CD4-positive, alpha-beta T cell treated with Interleukin-15 for 4 hours (primary cell): ENCODE data around the gene SHC4.
"Not testable (repeated sequence)": the region's sequence is repeated elsewhere in the genome, so short reads cannot be mapped to it uniquely, and the experiment has no call there.

ENCODE experiments used
- DNase-seq: peaks from one replicate; pipeline ENCODE4 v3.0.0-alpha.2; 2020; ENCODE audit warnings: low spot score

SHC4 gene, protein sequence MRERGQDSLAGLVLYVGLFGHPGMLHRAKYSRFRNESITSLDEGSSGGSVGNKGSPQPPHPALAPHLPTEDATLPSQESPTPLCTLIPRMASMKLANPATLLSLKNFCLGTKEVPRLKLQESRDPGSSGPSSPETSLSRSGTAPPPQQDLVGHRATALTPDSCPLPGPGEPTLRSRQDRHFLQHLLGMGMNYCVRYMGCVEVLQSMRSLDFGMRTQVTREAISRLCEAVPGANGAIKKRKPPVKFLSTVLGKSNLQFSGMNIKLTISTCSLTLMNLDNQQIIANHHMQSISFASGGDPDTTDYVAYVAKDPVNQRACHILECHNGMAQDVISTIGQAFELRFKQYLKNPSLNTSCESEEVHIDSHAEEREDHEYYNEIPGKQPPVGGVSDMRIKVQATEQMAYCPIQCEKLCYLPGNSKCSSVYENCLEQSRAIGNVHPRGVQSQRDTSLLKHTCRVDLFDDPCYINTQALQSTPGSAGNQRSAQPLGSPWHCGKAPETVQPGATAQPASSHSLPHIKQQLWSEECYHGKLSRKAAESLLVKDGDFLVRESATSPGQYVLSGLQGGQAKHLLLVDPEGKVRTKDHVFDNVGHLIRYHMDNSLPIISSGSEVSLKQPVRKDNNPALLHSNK

DNA sequence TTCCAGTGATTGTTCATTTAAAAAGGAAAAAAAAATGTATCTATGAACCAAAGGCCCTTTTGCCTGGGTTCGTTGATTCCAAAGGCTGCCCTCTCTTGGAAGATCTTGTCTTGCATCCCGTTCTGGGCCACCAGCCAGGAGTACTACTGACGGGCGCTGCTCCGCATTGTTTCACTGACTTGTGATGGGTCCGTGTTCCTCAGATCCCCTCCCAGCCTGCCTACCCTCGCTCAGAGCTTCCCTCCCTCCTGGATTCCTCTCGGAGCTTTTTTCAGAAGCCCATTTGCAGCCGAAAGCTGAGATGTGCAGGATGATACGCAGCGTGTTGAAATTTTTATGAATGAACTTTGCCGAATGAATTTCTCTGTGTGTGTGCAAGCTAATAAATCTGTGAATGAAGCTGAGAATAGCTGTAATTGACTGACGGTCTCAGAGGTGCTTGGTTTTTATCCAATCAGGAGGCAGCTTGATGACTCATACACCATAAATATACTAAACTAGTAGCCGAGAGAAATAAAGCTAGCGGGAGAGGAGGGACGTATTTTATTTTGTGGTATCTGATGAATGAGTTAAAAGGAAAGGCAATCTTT is at the start of gene SHC4:
TSS of gene SHC4 (minus strand) at position 396 of the 590 bp plus-strand sequence. CDS start 904 bp downstream, outside the sequence.
- DNase-seq, result peak; percentile 52

DNA sequence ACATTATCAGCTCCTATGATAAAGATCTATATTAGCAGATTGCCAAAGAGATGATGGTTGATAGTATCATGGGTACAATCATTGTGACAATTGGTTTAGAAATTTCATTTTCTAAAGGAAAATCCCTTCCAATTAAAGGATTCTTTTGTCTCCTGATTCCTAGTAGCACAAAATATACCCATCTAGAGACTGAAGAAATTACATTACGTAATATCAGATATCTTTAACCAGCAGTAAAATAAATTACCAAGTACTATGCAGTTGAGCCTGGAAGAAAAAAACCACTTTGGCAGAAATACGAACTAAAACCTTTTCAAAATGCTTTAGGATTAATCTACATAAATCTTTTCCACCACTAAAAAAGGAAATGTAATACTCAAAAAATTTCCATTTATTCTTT is 35.6 kb upstream of the SHC4 start:
- no peak for DNase-seq

DNA sequence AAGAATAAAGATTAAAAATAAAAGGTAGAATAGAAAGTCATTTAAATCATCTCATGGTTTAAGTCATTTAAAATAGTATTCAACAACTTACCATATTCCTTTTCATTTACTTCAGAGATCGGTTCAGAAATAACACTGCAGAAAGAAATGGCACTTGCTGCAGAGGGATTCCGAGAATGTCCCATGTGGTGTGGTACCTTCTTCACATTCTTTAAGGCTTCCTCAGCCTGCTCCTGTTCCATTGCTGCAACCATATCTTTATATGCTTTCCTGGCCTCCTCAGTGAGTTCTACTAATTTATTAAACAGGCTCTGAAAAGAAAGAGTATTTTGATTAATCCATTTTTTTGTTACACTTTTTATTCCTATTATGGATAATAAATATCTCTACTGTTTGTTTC is 32.6 kb upstream of the SHC4 start:
- DNase-seq, result no peak

DNA sequence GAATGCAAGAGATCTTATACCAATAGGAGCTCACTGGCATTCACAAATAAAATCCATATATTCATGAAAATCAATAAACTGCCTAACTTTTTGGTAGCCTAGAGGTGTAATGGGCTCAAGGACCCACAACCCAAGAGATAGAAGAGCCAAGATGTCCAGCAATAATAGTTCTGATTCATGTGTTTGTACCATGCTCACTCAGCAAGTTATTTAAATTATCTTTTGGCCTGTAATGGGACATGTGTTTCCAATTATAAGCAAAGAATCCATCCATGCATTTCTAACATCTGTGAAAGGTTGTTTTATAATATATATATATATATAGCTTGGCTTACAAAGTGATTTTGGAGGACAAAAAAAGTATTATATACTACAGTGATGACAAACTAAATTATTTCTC is 29.7 kb upstream of the SHC4 start:
- DNase-seq, result no peak

DNA sequence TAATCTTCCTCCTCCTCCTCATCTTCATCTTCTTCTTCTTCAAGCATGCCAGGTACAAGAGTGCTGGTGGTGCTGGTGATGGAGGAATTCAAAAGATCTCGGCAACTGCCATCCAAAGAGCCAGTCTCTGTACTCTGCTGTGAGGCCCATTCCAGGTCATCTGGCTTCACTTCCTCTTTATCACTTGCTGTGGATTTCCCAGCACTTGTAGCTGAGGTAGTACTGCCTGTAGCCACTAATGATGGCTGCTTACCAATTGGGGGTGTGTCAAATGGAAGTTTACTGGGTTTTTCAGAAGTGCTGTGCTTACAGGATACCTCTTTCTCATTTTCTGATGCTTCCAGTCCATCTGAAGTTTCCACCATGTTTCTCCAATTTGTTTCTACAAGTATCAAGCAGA is 28.8 kb upstream of the SHC4 start:
- DNase-seq, result no peak

DNA sequence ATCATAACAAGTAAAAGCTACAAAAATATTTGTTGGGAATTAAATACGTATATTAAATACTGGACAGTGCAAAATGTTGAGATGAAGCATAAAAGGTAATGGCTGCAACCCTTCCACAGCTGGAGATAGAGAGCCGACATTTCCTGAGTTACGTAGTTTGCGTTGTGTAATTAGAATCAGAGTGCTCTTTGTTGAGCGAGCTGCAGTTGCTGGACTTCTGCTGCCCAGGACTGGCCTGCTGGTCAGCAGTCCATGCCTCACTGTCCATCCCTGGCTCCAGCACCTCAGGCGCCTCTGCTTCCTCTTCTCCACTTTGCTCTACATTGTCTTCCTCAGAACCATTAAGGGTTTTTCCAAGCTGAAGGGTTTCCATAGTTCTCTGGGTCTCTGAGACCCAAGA is 28.4 kb upstream of the SHC4 start:
- no peak for DNase-seq

DNA sequence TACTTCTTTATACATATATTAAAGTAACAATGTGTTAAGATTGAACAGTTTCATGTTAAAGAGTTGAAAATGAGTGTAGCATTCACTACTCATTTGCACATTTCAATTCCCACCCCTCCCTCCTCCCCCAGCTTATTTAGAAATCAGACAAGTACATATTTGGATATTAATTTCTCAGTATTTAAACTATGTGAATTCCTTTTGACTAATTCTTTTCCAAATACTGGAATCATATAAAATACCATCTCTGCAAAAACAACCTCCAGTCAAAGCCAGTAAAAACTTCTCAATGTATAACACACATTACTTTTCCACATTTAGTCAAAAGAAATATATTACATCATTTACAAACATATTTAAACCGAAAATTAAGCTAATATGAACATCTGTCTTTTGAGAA is 25.5 kb upstream of the SHC4 start:
- no peak for DNase-seq

DNA sequence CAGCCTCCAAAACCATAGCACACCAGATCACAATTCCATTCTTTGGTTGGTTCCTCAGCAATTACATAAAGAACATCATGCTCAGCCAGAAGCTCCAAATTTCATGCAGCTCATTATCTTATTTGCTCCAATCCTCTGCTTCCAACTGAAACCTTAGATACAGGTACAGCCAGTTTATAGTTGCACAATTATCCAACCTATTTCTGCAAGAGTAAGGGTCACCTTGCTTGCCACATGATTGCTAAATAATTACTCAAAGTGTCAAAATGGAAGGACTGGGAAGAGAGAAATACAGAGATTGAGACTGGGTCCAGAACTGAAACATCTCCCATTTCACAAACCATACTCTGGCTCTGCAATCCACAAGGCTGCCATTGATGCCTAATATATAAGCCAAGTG is 23.4 kb upstream of the SHC4 start:
- no peak for DNase-seq

DNA sequence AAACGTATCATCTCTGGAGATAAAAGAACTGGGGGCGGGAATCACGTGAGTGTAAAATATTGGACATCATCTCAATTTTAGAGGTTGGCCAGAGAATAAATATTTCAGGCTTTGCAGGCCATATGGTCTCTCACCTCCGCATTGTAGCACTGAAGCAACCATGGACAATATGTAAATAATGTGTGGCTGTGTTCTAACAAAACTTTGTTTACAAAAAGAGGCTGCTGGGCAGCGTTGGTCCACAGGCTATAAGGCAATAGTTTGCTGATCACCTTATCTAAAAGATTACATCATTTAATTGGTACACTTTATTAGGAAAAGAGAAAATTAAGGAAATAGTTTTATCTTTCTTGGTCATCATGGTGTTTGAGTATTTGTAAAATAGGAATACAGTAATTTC is 22.5 kb upstream of the SHC4 start:
- no peak for DNase-seq

DNA sequence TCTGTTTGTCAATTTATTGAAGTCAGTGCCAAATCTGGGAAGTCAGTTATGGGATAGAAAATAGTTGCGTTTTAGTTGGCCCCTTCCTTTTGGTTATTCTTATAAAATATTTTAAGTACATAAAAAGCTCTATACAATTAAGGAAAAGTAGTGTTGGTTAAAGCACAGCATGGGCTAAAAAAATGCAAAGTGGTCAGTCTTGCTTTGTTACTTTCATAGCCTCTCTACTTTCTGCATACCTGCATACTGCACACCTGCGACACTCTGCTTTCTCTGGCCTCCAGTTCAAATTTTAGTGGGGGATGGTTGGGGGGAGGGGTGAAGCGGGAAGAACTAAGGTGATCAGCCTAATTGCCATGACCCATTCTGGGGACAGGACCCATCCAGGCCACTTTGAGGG is 21.8 kb upstream of the SHC4 start:
- DNase-seq, result no peak

DNA sequence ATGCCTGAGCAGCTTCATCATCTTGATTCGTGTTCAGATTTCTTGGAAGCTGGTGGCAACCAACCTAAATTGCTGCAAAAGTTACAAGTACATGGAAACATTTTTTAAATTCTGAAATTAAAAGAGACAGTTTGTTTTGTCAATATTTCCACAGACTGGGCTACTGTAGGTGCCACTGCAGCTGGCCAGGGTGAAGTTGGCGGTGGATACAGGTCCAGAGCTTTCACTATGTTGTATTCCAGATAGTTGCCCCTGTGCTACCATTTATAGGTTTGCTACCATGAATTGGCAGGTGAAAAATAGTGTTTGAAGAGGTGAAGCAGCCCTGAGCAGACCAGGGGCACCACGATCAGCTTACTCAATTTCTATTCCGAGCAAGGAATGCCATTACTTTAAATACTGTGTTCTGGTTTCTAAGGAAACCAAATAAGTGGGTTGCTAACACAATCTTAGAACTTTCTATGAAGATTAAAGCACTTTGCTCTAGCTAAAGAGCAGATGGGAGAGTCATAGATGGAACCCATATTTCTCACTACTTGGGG is 21.2 kb upstream of the SHC4 start:
- DNase-seq, result no peak

DNA sequence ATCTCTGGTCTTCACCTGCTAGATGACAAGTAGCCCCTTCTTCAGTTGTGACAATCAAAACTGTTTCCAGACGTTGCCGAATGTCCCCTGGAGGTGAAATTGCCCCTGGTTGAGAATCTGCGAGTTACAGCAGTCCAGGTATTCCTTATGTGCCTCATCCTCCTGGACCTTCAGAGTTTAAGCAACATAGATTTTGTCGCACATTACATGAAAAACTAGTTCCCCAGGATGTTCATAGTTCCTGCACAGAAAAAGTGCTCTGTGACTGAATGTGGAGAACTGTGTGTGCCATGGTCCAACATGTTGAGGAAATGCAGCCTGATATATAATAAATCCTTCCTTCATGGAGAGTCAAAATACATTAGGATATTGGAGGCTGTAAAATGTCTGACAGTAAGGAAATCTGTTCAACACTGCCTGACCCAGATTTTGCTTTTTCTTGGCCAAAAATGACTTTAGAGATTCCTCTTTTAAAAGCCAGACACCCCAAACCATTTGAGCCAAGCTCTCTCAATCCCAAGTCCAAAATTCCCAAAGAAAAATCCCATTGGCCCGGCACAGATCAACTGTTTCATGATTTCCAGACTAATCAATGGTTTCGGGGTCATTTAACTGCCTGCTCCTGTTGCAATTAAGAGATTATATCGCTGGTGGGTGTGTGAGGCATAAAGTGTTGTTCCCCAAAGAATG is 20.4 kb upstream of the SHC4 start:
- DNase-seq, result no peak

DNA sequence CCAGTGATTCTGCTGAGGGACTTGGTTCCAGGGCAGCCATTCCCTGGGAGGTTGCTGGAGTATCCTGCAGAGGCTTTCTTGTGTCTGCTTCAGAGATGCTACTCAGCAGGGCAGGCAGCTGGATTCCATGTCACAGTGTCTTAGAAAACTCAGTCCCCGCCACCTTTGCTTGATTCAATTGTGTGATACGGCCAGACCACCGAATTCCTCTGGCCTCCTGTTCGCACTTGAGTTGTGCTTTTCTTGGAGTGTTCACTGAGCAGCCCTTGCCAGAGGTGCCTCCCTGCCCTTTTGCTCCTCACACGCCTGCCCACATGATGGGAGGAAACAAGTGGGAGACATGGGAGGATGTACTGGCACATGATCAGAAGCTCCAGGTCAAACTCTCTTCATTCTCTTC is 19.6 kb upstream of the SHC4 start:
- no peak for DNase-seq

DNA sequence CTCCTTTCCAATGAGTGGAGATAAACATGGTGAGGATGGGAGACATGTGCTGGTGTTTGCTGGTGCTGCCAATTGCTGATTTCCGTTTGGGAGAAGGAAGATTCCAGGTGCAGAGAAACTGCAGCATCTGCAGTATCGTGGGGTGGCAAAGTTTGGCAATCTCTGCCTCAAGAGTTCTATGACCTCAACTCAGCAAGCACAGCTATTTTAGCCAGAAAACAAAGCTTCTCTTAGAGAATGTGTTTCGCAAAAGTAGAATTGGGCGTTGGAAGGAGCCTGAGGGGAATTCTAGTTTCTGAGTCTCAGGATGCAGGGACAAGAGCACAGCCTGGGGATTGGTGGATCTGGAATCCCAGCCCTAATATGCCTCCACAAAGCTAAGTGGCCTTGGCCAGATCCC is 18.2 kb upstream of the SHC4 start:
- no peak for DNase-seq

DNA sequence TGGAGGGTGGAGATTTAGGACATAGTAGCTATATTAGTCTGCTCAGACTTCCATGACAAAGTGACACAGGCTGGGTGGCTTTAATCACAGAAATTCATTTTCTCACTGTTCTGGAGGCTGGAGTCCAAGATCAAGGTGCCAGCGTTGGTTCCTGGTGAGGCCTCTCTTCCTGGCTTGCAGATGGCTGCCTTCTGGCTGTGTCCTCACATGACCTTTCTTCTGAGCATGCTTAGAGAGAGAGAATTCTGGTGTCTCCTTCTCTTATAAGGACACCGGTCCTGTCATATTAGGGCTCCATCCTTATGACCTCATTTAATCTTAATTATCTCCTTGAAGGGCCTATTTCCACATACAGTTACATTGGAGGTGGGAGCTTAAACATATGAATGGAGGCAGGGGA is 14.9 kb upstream of the SHC4 start:
- no peak for DNase-seq

DNA sequence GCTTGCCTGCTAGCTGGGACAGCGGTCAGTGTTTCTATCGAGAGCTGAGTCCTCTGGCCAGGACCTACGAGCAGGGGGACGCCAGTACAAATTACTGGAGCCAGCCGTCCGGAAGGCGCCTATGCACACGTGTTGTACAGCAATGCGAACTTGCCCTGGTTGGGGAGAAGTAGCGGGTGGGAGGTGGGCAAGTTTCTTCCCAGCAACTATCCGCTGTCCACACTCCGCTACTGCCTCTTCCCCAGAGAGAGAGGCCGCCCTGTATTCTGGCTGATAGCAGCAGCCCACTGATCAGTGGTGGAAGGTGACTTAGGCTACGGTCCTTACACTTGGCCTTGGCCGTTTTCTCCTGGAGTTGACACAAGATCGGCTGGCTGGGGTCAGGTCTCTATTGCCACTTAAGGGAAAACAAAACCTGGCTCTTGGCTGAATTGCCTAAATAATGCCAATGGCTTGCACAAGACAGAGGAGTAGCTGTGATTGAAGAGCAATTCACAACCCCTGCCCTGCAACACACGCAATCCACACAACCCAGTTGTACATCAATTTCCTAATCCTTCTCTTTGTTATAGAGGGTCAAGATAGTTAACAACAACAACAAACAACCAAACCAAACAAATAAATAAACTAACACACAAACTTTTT is 12.8 kb upstream of the SHC4 start:
- DNase-seq, result no peak

DNA sequence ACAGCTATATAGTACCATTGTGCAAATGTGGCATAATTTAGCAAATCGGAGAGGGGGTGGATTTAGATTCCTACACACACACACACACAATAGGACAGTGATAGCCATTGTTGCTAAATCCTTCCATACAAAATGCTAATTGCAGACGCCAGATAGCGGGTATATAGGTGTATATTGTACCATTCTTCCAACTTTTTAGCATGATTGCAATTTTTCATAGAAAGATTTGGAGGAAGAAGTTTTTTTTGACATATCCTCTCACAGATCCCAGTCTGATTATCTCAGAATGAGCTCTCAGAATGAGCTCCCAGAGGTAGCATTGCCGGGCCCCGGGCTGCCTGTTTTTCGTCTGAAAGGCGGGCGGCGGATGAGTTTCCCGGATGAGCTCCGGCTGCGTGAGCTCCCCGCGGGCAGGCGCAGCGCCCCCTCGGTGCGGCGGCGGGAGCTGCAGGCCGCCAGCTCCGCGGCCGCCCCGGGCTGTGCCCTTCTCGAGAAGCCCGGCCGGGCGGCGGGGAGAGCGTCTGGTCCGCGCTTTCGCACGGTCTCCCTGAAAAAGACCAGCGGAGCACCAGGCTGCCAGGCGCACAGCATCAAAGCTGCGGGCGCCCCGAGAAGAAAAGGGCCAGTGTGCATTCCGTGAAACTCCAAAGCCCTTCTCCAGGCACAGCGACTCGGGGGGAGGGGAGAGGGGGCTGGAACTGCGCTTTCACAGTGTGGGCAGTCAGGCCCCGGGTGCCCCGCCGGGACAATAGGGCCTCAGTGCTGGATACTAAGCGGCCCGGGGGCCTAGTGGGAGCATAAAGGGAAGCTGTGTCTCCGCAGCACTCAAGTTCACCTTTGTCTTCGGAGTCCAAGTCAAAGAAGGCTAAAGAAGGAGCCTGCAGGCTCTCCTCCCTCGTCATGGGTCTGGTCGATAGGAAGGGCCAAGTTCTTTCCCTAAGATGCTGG is 12.0 kb upstream of the SHC4 start:
- peak; percentile 64 for DNase-seq

DNA sequence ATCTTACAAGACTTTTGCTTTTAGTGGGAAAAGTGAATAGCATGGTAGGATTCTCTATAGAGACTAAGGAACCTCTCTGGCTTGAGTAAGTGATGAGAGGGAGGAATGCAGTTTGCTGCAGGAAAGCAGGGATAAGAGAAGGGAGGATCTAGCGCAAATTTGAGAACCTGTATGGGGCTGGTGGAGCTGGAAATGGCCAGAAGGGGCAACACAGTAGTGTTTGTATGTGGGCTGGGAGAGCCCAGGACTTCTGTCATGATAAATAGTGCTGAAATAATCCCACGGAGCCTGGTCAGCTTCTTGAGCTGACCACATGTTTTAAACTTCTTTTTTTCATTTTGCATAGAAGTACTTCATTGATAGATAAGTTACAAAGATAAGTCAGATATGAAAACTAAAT is 11.2 kb upstream of the SHC4 start:
- no peak for DNase-seq

DNA sequence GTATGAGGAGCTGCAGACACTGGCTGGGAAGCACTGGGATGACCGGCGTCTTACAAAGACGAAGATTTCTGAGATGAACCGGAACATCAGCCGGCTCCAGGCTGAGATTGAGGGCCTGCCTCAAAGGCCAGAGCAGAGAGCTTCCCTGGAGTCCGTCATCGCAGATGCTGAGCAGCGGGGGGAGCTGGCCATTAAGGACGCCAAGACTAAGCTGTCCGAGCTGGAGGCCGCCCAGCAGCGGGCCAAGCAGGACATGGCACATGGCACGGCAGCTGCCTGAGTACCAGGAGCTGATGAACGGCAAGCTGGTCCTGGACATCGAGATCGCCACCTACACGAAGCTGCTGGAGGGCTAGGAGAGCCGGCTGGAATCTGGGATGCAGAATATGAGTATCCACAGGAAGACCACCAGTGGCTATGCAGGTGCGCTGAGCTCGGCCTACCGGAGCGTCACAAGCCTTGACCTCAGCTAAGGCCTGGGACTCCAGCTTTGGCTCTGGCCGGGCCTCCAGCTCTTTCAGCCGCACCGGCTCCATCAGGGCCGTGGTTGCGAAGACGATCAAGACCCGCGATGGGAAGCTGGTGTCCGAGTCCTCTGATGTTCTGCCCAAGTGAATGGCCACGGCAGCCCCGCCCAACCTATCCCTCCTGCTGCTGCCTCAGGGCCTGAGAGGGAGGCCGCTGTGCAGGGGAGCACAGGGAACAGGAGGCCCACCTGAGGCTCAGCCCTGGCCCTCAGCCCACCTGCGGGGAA is 9.2 kb upstream of the SHC4 start:
- DNase-seq, result no peak

DNA sequence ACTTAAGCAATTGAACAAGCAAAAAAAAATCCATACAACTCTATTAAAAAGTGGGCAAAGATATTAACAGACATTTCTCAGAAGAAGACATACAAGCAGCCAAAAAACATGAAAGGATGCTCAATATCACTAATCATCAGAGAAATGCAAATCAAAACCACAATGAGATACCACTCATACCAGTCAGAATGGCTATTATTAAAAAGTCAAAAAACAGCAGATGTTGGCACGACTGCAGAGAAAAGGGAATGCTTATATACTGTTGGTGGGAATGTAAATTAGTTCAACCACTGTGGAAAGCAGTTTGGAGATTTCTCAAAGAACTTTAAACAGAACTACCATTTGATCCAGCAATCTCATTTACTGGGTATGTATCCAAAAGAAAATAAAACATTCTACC is 7.2 kb upstream of the SHC4 start:
- not testable (repeated sequence) for DNase-seq
